Measurements from ENCODE around the gene MAGEA11.
"Not testable (repeated sequence)": the region's sequence is repeated elsewhere in the genome, so short reads cannot be mapped to it uniquely, and the experiment has no call there.

MAGEA11 gene

GRCh38 chrX:149718757-149719156 lies 6.9 kb downstream of the MAGEA11 start:
- DNase-seq, result no peak

GRCh38 chrX:149720021-149720689 lies 8.3 kb downstream of the MAGEA11 start:
- DNase-seq, result no peak

- not testable (repeated sequence) for DNase-seq
These were observed 9.4 kb downstream of the MAGEA11 start for GRCh38 chrX:149721241-149721640.

GRCh38 chrX:149721778-149722177 lies 9.9 kb downstream of the MAGEA11 start:
- no peak for DNase-seq

- not testable (repeated sequence) for DNase-seq
These were observed 11.8 kb downstream of the MAGEA11 start for GRCh38 chrX:149723583-149724118.

- DNase-seq, result not testable (repeated sequence)
These were observed 15.4 kb downstream of the MAGEA11 start for GRCh38 chrX:149727308-149727707.

GRCh38 chrX:149742269-149742668 lies 30.4 kb downstream of the MAGEA11 start:
- not testable (repeated sequence) for DNase-seq

- not testable (repeated sequence) for DNase-seq
These were observed 34.6 kb downstream of the MAGEA11 start for GRCh38 chrX:149746390-149747007.

GRCh38 chrX:149757206-149758067 lies 45.6 kb downstream of the MAGEA11 start:
- no peak for DNase-seq

GRCh38 chrX:149758068-149758714 lies 46.3 kb downstream of the MAGEA11 start:
- DNase-seq, result no peak

GRCh38 chrX:149758715-149759078 lies 46.8 kb downstream of the MAGEA11 start:
- DNase-seq, result not testable (repeated sequence)

GRCh38 chrX:149759824-149760223 lies 48.0 kb downstream of the MAGEA11 start:
- DNase-seq, result no peak

- no peak for DNase-seq
These were observed 49.1 kb downstream of the MAGEA11 start for GRCh38 chrX:149760965-149761364.

- not testable (repeated sequence) for DNase-seq
These were observed 50.2 kb downstream of the MAGEA11 start for GRCh38 chrX:149761858-149762674.

- no peak for DNase-seq
These were observed 51.1 kb downstream of the MAGEA11 start for GRCh38 chrX:149762696-149763614.
